Measurements from ENCODE around the gene RAPGEF2.
"Not testable (repeated sequence)": the region's sequence is repeated elsewhere in the genome, so short reads cannot be mapped to it uniquely, and the experiment has no call there.

The RAPGEF2 gene

DNA sequence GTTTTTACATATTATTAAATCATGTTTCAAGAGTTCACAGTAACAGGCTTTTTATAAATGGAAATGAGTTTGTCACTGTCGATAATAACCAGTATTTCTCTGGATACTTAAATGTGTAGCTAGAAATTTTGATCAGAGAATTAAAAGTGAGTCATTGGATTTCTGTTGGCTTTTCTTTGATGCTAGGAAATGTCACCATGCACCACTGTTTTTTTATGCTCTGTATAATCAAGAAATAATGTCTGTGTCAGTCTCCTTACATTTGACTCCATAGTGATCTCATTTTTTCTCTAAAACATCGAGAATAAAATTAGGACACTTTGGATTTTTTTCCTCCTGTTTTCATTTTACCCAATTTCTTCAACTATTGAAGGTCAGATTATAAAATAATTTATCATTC, 234.2 kb downstream of the RAPGEF2 start:
- DNase-seq: no peak

DNA sequence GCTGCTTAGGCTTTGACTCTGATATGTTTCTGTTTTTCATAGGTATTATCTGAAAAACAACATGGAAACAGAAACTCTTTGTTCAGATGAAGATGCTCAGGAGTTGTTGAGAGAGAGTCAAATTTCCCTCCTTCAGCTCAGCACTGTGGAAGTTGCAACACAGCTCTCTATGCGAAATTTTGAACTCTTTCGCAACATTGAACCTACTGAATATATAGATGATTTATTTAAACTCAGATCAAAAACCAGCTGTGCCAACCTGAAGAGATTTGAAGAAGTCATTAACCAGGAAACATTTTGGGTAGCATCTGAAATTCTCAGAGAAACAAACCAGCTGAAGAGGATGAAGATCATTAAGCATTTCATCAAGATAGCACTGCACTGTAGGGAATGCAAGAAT, 238.6 kb downstream of the RAPGEF2 start:
- peak; percentile 63 for DNase-seq

DNA sequence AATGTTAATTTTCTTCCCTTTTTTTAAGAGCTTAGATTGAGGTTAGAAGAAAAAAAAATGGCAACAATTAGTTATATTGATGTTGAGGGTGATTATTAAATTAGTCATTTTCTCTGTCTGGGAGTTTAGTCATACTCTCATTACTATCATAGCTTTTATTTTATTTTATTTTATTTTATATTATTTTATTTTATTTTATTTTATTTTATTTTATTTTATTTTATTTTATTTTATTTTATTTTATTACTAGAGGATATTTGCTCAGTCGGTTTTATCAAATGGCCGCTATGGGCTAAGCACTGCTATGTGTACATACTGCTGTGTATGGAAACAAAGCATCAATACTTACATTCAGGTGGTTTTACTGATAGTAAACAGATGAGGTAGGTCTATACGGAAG, 239.5 kb downstream of the RAPGEF2 start:
- DNase-seq: no peak

DNA sequence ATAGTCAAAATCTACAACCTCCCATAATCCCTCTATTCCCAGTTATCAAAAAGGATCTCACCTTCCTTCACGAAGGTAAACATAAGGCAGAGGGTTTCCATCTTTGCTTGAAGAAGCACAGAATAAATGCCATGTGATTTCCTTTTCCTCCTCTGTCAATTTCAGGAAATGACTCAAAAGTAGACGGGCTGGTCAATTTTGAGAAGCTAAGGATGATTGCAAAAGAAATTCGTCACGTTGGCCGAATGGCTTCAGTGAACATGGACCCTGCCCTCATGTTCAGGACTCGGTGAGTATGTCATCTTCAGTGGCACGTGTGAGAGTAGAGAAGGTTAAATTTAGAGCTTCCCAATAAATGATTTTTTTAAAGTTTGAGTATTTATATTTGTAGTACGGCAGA, 240.2 kb downstream of the RAPGEF2 start:
- DNase-seq: peak; percentile 64

DNA sequence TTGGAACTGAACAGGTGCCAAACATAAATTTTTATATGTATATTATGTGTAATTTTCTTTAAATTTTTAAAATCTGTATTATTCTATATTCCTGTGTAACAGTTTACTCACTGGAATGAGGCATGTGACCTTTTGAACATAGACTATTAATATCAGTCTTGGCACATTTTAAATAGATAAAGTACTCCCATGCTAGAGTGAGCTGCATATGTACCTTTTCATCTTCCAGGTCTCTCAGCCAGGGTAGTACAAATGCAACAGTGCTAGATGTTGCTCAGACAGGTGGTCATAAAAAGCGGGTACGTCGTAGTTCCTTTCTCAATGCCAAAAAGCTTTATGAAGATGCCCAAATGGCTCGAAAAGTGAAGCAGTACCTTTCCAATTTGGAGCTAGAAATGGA, 242.0 kb downstream of the RAPGEF2 start:
- no peak for DNase-seq

DNA sequence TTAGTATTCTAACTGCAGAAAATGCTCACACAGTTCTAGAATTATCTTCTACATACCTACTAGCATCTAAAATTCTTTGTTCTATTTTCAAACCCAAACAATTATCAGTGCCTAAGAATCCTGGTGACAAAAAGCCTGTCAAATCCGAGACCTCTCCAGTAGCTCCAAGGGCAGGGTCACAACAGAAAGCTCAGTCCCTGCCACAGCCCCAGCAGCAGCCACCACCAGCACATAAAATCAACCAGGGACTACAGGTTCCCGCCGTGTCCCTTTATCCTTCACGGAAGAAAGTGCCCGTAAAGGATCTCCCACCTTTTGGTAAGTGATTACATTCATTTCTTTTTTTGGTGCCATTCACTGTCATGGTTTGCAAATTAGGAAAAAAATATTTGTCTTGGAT, 243.8 kb downstream of the RAPGEF2 start:
- DNase-seq: no peak

DNA sequence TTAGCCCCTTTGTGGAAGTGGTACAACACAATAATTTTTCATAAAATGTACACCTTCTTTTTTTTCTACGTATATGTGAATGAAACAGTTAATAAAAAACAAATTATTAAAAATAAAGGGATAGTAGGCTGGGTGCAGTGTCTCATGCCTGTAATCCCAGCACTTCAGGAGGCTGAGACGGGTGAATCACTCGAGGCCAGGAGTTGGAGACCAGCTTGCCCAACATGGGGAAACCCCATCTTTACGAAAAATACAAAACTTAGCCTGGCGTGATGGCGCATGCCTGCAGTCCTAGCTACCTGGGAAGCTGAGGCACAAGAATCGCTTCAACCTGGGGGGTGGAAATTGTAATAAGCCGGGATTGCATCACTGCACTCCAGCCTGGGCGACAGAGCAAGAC, 244.9 kb downstream of the RAPGEF2 start:
- no peak for DNase-seq

DNA sequence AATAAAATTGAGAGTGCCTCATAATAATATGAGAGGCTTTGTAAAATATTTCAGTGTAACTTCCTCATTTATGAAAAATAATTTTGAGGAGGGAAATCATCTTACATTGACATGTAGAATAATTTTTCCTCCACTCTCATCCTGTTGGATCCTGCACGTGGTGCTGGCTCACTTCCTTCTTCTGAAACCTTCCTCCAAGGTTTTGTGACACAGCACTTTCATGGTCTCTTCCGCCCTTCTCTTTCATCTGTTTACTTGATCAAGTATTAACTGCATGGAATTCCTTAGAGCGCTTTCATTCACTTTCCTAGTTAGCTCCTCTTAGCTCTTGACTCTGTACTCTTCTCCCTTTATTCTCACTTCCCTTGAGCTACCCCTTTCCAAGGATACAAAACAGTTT, 246.5 kb downstream of the RAPGEF2 start:
- peak; percentile 32 for DNase-seq

DNA sequence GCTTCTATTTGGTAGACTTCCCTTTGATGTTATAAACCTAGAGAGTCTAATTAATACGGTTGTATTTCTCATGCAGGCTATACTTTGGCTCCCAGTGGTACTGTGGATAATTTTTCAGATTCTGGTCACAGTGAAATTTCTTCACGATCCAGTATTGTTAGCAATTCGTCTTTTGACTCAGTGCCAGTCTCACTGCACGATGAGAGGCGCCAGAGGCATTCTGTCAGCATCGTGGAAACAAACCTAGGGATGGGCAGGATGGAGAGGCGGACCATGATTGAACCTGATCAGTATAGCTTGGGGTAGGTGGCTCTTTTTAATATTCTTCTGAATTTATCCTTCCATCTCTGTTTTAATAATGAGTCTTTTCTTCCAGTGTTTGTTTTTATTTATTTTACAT, 249.7 kb downstream of the RAPGEF2 start:
- no peak for DNase-seq

DNA sequence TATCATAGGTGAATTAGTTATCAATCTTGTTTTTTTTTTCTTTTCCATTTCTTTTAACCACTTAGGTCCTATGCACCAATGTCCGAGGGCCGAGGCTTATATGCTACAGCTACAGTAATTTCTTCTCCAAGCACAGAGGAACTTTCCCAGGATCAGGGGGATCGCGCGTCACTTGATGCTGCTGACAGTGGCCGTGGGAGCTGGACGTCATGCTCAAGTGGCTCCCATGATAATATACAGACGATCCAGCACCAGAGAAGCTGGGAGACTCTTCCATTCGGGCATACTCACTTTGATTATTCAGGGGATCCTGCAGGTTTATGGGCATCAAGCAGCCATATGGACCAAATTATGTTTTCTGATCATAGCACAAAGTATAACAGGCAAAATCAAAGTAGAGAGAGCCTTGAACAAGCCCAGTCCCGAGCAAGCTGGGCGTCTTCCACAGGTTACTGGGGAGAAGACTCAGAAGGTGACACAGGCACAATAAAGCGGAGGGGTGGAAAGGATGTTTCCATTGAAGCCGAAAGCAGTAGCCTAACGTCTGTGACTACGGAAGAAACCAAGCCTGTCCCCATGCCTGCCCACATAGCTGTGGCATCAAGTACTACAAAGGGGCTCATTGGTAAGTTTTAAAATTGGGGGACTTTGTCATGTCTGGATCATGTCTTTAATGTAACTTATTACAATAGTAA, 250.7 kb downstream of the RAPGEF2 start:
- no peak for DNase-seq

DNA sequence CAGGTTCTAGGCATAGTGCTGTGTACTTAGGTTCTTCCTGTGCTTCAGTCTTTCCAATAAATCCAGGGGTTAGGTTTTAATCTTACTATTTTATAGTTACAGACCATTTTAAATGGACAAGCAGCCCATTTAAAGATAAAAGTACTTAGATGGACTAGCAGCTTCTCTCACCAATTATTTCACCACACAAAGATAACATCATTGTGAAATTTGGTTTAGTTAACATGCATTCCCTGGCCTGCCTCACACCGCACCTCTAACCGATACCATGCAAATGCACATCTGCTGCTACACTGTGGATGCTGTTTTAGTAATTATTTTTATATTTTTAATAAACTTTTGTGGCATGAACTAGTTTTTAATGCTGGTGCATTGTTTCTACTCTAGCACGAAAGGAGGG, 252.6 kb downstream of the RAPGEF2 start:
- no peak for DNase-seq

DNA sequence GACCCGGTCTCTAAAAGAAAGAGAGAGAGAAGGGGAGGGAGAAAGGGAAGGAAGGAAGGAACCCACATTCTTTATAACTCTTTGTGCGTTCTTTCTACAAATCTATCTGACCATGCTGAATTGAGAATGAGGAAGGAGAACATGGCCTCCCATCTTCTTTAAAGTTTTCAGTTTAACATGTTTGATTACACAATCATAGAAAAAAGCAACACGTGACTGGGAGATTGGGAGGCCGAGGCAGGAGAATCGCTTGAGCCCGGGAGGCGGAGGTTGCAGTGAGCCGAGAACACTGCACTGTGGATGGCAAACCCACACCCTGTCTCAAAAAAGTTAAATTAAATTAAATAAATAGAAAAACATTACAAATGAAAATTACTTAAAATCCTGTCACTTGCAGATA, 254.5 kb downstream of the RAPGEF2 start:
- DNase-seq: no peak

DNA sequence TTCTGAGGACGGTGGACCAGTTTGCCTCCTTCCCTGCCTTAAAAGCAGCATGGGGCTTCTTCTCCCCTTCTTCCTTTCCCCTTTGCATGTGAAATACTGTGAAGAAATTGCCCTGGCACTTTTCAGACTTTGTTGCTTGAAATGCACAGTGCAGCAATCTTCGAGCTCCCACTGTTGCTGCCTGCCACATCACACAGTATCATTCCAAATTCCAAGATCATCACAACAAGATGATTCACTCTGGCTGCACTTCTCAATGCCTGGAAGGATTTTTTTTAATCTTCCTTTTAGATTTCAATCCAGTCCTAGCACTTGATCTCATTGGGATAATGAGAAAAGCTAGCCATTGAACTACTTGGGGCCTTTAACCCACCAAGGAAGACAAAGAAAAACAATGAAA, 255.3 kb downstream of the RAPGEF2 start:
- DNase-seq: no peak

DNA sequence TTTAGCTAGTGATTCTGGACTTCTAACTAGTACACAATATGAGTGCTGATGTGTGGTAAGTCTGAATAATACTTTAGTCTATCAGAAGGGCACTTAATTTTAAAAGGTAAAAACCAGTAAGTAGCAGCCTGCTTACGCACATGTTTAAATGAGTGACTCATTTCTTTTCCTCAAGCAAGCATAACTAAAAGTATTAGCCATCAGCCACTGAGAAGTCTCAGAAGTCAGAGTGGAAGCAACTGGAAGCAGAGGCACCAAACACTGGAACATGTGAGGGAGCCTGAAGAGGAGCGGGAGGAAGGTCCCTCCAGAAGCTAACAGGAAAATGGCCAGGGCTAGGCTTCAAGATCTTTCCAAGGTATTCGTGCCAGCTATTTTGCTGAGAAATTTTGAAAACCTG, 257.7 kb downstream of the RAPGEF2 start:
- DNase-seq: no peak

DNA sequence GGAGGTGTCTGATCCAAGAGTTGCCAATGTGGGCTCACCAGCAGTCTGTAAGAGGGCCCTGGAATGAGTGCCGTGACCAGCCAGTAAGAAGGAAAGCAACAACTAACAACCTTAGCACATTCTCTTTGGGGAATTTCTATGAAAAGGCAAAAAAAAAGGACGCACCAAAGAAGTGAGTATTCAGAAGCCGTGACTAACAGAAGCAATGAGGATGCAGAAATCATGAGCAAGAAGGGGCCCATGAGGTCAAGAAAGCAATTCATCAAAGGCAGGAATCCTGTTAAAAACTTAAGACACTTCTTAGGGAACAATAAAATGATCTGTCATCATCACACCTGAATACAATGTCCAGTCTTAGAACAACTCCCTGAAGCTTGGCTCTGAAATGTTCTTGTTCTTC, 260.5 kb downstream of the RAPGEF2 start:
- DNase-seq: no peak

DNA sequence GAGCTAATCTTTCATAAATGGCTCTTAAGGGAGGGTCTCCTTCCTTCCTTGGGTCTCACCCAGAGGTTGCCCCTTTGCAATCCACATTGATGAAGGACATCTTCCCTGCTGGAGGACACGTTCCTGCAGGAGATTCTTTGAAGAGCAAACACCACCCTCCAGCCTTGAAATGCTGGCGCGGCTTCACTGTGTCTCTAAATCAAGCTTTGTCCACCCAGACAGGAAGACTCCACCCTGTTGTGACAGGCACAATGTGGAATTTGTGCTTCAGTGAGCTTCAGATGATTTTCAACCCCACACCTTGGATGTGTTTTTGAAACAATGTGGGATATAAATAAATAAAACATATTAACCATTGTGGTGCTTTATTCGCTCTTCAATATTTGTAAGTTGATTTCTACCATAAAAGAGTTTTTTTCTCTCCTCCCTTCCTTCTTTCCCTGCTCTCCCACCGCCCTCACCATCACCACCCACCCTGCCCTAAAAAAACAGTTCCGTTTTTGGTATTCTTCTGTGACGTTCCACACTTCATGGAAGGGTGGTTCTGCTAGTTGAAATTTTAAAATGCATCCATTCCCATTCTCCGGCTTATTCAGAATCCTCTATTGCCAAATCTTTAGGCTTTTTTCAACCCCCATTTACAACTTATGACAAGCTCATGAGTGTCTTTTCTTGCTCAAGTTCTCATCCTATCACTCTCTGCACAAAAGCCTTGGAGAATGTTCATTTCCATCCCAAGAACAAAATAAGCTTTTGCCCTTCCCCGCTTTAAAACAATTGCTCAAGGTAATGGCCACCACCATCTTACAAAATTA, 264.3 kb downstream of the RAPGEF2 start:
- no peak for DNase-seq

DNA sequence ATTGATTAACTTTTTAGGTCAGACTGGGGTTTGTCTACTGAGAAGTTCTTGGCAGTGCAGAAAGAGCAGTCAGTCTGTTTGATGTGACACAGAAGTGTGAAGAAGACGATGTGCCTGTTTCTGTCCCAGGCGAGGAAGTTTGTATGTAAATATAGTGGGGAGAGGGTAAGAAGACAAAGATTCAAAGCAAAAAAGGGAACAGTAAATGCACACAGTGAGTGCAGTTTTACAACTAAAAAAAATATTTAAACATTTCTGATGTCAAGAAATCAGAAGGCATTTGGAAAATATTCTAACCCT, 264.9 kb downstream of the RAPGEF2 start:
- DNase-seq: no peak

DNA sequence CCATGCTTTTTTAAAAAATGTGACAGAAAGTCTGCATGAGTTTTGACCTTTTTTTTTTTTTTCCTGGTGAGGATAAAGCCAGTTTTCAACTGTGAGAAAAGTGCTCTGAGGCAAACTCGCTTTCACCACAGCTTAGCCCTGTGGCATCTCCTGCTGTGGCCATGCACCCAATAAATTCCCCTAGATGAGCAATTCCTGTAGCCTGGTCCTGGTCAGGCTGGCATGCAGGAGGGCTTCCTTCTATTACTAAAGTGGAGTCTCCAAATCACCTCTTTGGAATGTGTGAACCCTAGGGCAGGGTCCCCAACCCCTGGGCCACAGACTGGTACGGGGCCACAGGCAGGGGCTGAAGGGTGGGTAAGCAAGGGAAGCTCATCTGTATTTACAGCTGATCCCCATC, 265.4 kb downstream of the RAPGEF2 start:
- no peak for DNase-seq

DNA sequence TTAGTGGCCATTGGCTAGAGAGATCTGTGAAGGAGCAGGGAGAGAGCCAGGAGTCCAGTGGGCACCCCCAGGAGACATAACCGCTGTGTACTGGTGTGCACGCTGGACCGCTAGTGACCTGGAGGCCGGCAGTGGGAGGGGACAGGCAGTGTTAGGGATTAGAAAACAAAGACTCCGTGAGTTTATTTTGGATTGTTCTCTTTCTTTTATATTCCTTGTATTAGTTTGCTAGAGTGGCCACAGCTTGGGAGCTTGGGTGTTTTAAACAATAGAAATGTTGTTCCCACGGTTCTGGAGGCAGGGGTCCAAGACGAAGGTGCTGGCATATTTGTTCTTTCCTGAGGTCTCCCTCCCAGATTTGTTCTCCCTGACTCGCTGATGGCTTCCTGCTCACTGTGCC, 266.4 kb downstream of the RAPGEF2 start:
- no peak for DNase-seq

DNA sequence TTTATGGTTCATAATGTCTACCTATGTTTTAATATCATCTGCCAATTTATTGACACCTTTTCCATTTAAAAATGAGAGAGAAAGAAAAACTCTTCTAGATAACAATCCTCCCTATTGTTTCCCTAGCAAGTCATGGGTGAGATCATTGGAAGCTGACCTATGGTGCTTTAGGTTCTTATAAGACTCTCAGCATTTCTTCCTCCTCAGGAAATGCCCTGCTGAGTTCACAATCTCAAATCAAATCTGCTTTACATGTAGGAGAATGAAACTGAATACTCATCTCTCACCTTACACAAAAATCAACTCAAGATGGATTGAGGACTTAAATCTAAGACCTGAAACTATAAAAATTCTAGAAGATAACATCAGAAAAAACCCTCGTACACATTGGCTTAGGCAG, 267.4 kb downstream of the RAPGEF2 start:
- DNase-seq: no peak

DNA sequence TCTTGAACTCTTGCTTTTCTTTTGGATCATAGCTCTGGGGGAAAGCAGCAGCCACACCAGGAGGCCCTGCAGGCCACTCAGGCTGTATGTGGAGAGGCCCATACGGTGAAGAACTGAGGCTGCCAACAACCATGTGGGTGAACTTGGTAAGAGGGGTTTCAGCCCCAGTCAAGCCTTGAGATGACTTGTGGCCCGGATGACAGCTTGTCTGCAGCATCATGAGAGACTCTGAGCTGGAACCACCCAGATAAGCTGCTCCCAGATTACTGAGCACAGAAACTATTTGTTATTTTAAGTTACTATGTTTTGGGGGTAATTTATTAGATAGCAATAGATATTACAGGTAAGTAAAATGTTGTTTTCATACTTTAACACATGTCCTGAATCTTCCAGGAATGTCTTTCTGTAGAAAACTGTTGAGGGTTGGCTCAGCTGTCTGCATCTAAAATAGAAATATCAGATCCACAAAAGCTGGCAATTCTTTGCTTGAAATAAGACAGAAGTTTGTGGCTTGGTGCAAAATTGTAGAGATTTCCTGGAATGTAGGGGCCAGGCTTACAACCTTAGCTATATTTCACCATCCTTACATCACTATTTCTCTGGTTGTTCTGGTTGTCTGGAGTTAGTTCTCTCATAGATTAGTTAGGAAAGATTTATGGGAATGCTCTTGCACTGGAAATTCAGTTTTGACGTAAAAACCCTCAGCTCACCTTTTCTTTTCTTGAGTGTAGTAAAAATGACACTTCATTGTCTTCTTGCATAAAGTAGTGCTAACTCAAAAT, 272.1 kb downstream of the RAPGEF2 start:
- no peak for DNase-seq

DNA sequence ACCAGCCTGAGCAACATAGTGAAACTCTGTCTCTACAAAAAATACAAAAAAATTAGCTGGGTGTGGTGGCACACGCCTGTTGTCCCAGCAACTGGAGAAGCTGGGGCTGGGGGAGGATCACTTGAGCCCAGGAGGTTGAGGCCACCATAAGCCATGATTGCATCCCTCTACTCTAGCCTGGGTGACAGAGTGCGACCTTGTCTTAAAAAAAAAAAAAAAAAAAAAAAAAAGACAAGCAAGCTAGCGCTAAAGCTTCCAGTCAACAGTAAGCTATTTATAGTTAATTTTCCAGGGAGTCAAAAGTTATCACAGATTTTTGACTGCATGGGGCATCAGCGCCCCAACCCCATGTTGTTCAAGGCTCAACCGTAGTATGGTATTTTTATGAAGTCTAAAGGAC, 273.4 kb downstream of the RAPGEF2 start:
- DNase-seq: no peak

DNA sequence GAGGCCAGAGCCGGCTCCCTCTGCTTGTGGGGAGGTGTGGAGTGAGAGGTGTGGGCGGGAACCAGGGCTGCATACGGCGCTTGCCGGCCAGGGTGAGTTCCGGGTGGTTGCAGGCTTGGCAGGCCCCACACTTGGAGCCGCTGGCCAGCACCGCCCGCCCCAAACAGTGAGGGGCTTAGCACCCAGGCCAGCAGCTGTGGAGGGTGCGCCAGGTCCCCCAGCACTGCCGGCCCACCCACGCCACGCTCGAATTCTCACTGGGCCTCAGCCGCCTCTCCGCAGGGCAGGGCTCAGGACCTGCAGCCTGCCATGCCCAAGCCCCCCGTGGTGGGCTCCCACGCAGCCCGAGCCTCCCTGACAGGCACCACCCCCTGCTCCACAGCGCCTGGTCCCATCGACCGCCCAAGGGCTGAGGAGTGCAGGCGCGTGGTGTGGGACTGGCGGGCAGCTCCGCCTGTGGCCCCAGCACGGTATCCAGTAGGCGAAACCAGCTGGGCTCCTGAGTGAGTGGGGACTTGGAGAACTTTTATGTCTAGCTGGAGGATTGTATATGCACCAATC, 275.3 kb downstream of the RAPGEF2 start:
- DNase-seq: no peak

DNA sequence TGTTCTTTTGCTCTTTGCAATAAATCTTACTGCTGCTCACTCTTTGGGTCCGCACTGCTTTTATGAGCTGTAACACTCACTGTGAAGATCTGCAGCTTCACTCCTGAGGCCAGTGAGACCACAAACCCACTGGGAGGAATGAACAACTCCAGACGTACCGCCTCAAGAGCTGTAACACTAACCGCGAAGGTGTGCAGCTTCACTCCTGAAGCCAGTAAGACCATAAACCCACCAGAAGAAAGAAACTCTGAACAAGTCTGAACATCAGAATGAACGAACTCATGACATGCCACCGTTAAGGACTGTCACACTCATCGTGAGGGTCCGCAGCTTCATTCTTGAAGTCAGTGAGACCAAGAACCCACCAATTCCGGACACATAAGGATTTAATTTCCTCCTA, 276.2 kb downstream of the RAPGEF2 start:
- DNase-seq: not testable (repeated sequence)

Measured in suppressor macrophage treated with lipopolysaccharide for 4 hours (primary cell).